A549 (cell line): Measurements from ENCODE around the gene ACTL7B. TPM values are rescaled to one million over a fixed set of nuclear protein-coding genes. Genes with fewer than 3 reads are reported as not detected.

Source experiments
- ATAC-seq, 2 experiments: fragments of 200-7000 bp in 1 of 2; fragments of >200 bp in 1 of 2; cut with Nextera tagmentation in 1 of 2; cut with Tn5 transposase in 1 of 2; 3 replicates each; pipeline versions ENCODE4 v1.8.0 to v1.9.1; 2018 to 2020; ENCODE audit warnings: mild to moderate bottlenecking in 1 of 2, moderate library complexity in 1 of 2
- CTCF ChIA-PET: fragments of 300-600 bp; sonication (Branson Sonifier 250); formaldehyde crosslinking; extraction: SDS; loops from one replicate; lab custom pipeline; 2021; ENCODE audit warnings: antibody characterized with exemption, inconsistent platforms; lab: Yijun Ruan, JAX
- POLR2A ChIA-PET: fragments of 350-600 bp; formaldehyde crosslinking; extraction: SDS; loops from one replicate; lab custom pipeline; 2021; ENCODE audit warnings: antibody characterized with exemption, inconsistent platforms; lab: Yijun Ruan, JAX
- DNase-seq, 2 experiments: peaks; one replicate each; pipeline versions ENCODE4 v3.0.0 to v3.0.0-alpha.2; 2011 to 2016; ENCODE audit warnings: low read depth in 1 of 2, low spot score in 1 of 2
- FAIRE-seq: peaks from 2 replicates; lab custom pipeline; 2011; peaks lifted over from hg19 to GRCh38; lab: Jason Lieb, UNC
- H3K27ac ChIP-seq, 2 experiments: fragments of >200 bp; sonication (Bioruptor Twin); formaldehyde crosslinking; 3 replicates each; pipeline ENCODE4 v1.5.1; 2016 to 2017
- H3K4me1 ChIP-seq: fragments of >200 bp; sonication (Bioruptor Twin); formaldehyde crosslinking; 3 replicates; pipeline ENCODE4 v1.6.1; 2016
- H3K4me2 ChIP-seq: fragments of >200 bp; sonication (Bioruptor Twin); formaldehyde crosslinking; 3 replicates; pipeline ENCODE4 v1.6.1; 2016
- H3K4me3 ChIP-seq: fragments of >200 bp; sonication (Bioruptor Twin); formaldehyde crosslinking; 3 replicates; pipeline ENCODE4 v1.5.1; 2016
- H3K9me3 ChIP-seq: fragments of >200 bp; sonication (Bioruptor Twin); formaldehyde crosslinking; 3 replicates; pipeline ENCODE4 v1.6.1; 2016
- CBX2 ChIP-seq: fragments of 200-600 bp; sonication (generic); IDR thresholded peaks from 2 replicates; pipeline ENCODE4 v1.6.1; 2016; ENCODE audit warnings: low read depth, mild to moderate bottlenecking, borderline replicate concordance
- CEBPB ChIP-seq, 2 experiments: fragments of >200 bp in 1 of 2; sonication (Bioruptor Twin) in 1 of 2; formaldehyde crosslinking in 1 of 2; IDR thresholded peaks; 2 replicates each; pipeline ENCODE4 v1.6.1; 2012 to 2016
- CHD2 ChIP-seq: fragments of 150-350 bp; IDR thresholded peaks from 2 replicates; pipeline ENCODE4 v1.6.1; 2014; ENCODE audit warnings: low read length; ENCODE audit not compliant: partially characterized antibody
- EP300 ChIP-seq, 2 experiments: fragments of >200 bp; sonication (Bioruptor Twin); formaldehyde crosslinking; IDR thresholded peaks; 2 replicates in 1 of 2; 3 replicates in 1 of 2; pipeline ENCODE4 v1.6.1; 2016 to 2017
- FOSL2 ChIP-seq, 2 experiments: fragments of 450-650 bp in 1 of 2; fragments of >200 bp in 1 of 2; sonication (Bioruptor Twin) in 1 of 2; formaldehyde crosslinking; IDR thresholded peaks; 2 replicates each; pipeline versions ENCODE4 v1.5.0 to v1.6.1; 2016 to 2020; ENCODE audit warnings: mild to moderate bottlenecking in 1 of 2, moderate library complexity in 1 of 2
- HDAC2 ChIP-seq: fragments of 200-600 bp; sonication (generic); IDR thresholded peaks from 2 replicates; pipeline ENCODE4 v1.6.1; 2016
- HOXB13 ChIP-seq: fragments of 250-450 bp; sonication (Bioruptor Pico); IDR thresholded peaks from 2 replicates; pipeline ENCODE4 v1.5.0; 2020; ENCODE audit warnings: low read depth, mild to moderate bottlenecking, moderate library complexity
- HOXB5 ChIP-seq: fragments of 250-450 bp; sonication (Bioruptor Pico); IDR thresholded peaks from 2 replicates; pipeline ENCODE4 v1.5.0; 2020; ENCODE audit warnings: mild to moderate bottlenecking, moderate library complexity
- JUNB ChIP-seq: fragments of >200 bp; sonication (Bioruptor Twin); formaldehyde crosslinking; IDR thresholded peaks from 2 replicates; pipeline ENCODE4 v1.6.1; 2016
- KDM1A ChIP-seq: fragments of 200-600 bp; sonication (generic); IDR thresholded peaks from 2 replicates; pipeline ENCODE4 v1.6.1; 2016; ENCODE audit warnings: low read depth, mild to moderate bottlenecking
- MAZ ChIP-seq: fragments of 150-350 bp; IDR thresholded peaks from 2 replicates; pipeline ENCODE4 v1.6.1; 2014; ENCODE audit warnings: antibody characterized with exemption, low read depth, low read length, borderline replicate concordance
- MYC ChIP-seq: IDR thresholded peaks from 2 replicates; pipeline ENCODE4 v1.6.1; 2012; ENCODE audit warnings: mild to moderate bottlenecking, inconsistent platforms, low read length, improper control_type of control experiment, borderline replicate concordance
- POLR2AphosphoS2 ChIP-seq: conservative IDR thresholded peaks from 2 replicates; pipeline ENCODE4 v1.6.1; 2012; ENCODE audit warnings: low read length, improper control_type of control experiment, inconsistent platforms
- RAD21 ChIP-seq, 2 experiments: fragments of >200 bp in 1 of 2; sonication (Bioruptor Twin) in 1 of 2; formaldehyde crosslinking in 1 of 2; IDR thresholded peaks in 1 of 2; conservative IDR thresholded peaks in 1 of 2; 2 replicates in 1 of 2; 3 replicates in 1 of 2; pipeline ENCODE4 v1.6.1; 2012 to 2018; ENCODE audit warnings: inconsistent platforms in 1 of 2
- RARB ChIP-seq: fragments of 250-450 bp; sonication (Bioruptor Pico); IDR thresholded peaks from 2 replicates; pipeline ENCODE4 v1.8.0; 2021; ENCODE audit warnings: mild to moderate bottlenecking, moderate library complexity
- RFX5 ChIP-seq: fragments of 450-650 bp; IDR thresholded peaks from 2 replicates; pipeline ENCODE4 v1.7.1; 2014; ENCODE audit warnings: antibody characterized with exemption, mild to moderate bottlenecking, moderate library complexity
- RNF2 ChIP-seq: fragments of 200-600 bp; sonication (generic); IDR thresholded peaks from 2 replicates; pipeline ENCODE4 v1.6.1; 2016; ENCODE audit warnings: low read depth, mild to moderate bottlenecking, antibody characterized with exemption, moderate library complexity, borderline replicate concordance
- SMC3 ChIP-seq: fragments of >200 bp; sonication (Bioruptor Twin); formaldehyde crosslinking; IDR thresholded peaks from 3 replicates; pipeline ENCODE4 v1.6.1; 2018; ENCODE audit warnings: inconsistent platforms
- SREBF2 ChIP-seq: fragments of 450-650 bp; IDR thresholded peaks from 2 replicates; pipeline ENCODE4 v1.6.1; 2014; ENCODE audit warnings: mild to moderate bottlenecking, moderate library complexity
- TFCP2L1 ChIP-seq: fragments of 250-450 bp; sonication (Bioruptor Pico); IDR thresholded peaks from 2 replicates; pipeline ENCODE4 v1.5.0; 2021; ENCODE audit warnings: mild to moderate bottlenecking
- TP53 ChIP-seq: fragments of 250-450 bp; sonication (Bioruptor Pico); IDR thresholded peaks from 2 replicates; pipeline ENCODE4 v1.5.0; 2021; ENCODE audit warnings: mild to moderate bottlenecking, moderate library complexity
- ZC3H11A ChIP-seq: fragments of 450-650 bp; IDR thresholded peaks from 2 replicates; pipeline ENCODE4 v1.6.1; 2014; ENCODE audit warnings: antibody characterized with exemption, mild to moderate bottlenecking
- ZFP36 ChIP-seq: fragments of 450-650 bp; IDR thresholded peaks from 2 replicates; pipeline ENCODE4 v1.6.1; 2014; ENCODE audit warnings: borderline replicate concordance; ENCODE audit not compliant: partially characterized antibody
- ZSCAN20 ChIP-seq: fragments of 250-450 bp; sonication (Bioruptor Pico); IDR thresholded peaks from 2 replicates; pipeline ENCODE4 v1.8.0; 2022; ENCODE audit warnings: mild to moderate bottlenecking, moderate library complexity
- WGBS: methylation state at CpG from one replicate; pipeline ENCODE4 v1.1.6; 2017; ENCODE audit errors: missing lambda C conversion rate; 5-methylcytosine and 5-hydroxymethylcytosine counted together
- polyA plus RNA-seq, 4 experiments: library from polyadenylated mRNA; depleted of rRNA in 3 of 4; stranded (reverse); fragments of >200 nt; fragmentation: RNase III in 1 of 4; extraction: RNeasy Plus Mini Kit Qiagen cat#74134 plus additional on column Dnase treatment in 1 of 4; gene quantifications; 2 replicates in 3 of 4; 3 replicates in 1 of 4; pipeline ENCODE4 v1.2.3, GENCODE V29; 2011 to 2017
- TF ChIP-seq, protein P1 (sequence below): fragments of 250-450 bp; sonication (Bioruptor Pico); IDR thresholded peaks from 2 replicates; pipeline ENCODE4 v1.5.0; 2020; ENCODE audit warnings: low read depth, mild to moderate bottlenecking, moderate library complexity
- TF ChIP-seq, protein P2 (sequence below): IDR thresholded peaks from 2 replicates; pipeline ENCODE4 v1.6.1; 2012
- TF ChIP-seq, protein P3 (sequence below): fragments of 450-650 bp; IDR thresholded peaks from 2 replicates; pipeline ENCODE4 v1.6.1; 2014; ENCODE audit warnings: antibody characterized with exemption
- TF ChIP-seq, protein P4 (sequence below): IDR thresholded peaks from 2 replicates; pipeline ENCODE4 v1.6.1; 2012; ENCODE audit warnings: low read depth, borderline replicate concordance
- TF ChIP-seq, protein P5 (sequence below): fragments of >200 bp; sonication (Bioruptor Twin); formaldehyde crosslinking; IDR thresholded peaks from 3 replicates; pipeline ENCODE4 v1.5.1; 2016
- TF ChIP-seq, protein P6 (sequence below): fragments of >200 bp; sonication (Bioruptor Twin); formaldehyde crosslinking; IDR thresholded peaks from 3 replicates; pipeline ENCODE4 v1.6.1; 2016

ACTL7B gene
- polyA plus RNA-seq, 2 of the 4 experiments (the other 2 are of a cell fraction), result not detected

DNA sequence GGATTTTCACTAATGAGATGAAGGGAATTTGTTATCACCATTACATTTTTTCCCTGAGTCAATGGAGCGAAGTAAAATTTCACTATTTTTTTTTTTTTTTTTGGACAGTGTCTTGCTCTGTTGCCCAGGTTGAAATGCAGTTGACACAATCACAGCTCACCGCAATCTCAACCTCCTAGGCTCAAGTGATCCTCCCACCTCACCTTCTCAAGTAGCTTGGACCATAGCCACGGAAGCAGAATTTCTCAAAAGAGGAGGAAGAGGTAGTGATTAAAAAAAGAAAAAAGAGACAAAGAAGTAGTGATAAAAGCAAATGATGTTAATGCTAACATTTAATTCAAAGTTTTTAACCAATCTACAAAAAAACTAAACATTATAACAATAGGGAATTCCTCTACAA, 48.4 kb upstream of the ACTL7B start:
- H3K9me3 ChIP-seq, result no peaks in the 10 kb centered on the region
- H3K4me3 ChIP-seq, result no peak overlapping the region
- WGBS, result 100% methylated on average over 3 of the region's 3 CpGs
- no peak overlapping the region for H3K4me2 ChIP-seq
- no peak for FAIRE-seq
- no peak for TF ChIP-seq HOXB5 (CRISPR knock-in tag)
- no peak for TF ChIP-seq MAZ
- no peak for TF ChIP-seq POLR2AphosphoS2
- TF ChIP-seq, protein P1, sequence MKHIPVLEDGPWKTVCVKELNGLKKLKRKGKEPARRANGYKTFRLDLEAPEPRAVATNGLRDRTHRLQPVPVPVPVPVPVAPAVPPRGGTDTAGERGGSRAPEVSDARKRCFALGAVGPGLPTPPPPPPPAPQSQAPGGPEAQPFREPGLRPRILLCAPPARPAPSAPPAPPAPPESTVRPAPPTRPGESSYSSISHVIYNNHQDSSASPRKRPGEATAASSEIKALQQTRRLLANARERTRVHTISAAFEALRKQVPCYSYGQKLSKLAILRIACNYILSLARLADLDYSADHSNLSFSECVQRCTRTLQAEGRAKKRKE (CRISPR knock-in tag), result no peak
- TF ChIP-seq KDM1A, result no peak
- TF ChIP-seq, protein P2, sequence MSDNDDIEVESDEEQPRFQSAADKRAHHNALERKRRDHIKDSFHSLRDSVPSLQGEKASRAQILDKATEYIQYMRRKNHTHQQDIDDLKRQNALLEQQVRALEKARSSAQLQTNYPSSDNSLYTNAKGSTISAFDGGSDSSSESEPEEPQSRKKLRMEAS, result no peak
- TF ChIP-seq HOXB13 (CRISPR knock-in tag), result no peak
- TF ChIP-seq, protein P3, sequence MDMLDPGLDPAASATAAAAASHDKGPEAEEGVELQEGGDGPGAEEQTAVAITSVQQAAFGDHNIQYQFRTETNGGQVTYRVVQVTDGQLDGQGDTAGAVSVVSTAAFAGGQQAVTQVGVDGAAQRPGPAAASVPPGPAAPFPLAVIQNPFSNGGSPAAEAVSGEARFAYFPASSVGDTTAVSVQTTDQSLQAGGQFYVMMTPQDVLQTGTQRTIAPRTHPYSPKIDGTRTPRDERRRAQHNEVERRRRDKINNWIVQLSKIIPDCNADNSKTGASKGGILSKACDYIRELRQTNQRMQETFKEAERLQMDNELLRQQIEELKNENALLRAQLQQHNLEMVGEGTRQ, result no peak
- TF ChIP-seq RNF2, result no peak
- no peak for TF ChIP-seq ZC3H11A
- no peak for TF ChIP-seq CBX2
- no peak for TF ChIP-seq JUNB
- no peak for TF ChIP-seq CHD2
- TF ChIP-seq SREBF2, result no peak
- no peak for TF ChIP-seq ZSCAN20 (CRISPR knock-in tag)
- no peak for TF ChIP-seq ZFP36
- TF ChIP-seq, all 56 proteins: peak for 0
- Histone ChIP-seq H3K27ac (no peak overlapping the region), H3K4me1 (no peaks in the 10 kb centered on the region)
- ATAC-seq (no peak), DNase-seq (no peak)
- ChIA-PET CTCF (interaction anchor here (0.9 kb wide), 2 partner anchors 11 to 14 kb away, joined by 3 to 4 read pairs; no protein-coding TSS in a partner anchor), POLR2A (no interaction called here)

DNA sequence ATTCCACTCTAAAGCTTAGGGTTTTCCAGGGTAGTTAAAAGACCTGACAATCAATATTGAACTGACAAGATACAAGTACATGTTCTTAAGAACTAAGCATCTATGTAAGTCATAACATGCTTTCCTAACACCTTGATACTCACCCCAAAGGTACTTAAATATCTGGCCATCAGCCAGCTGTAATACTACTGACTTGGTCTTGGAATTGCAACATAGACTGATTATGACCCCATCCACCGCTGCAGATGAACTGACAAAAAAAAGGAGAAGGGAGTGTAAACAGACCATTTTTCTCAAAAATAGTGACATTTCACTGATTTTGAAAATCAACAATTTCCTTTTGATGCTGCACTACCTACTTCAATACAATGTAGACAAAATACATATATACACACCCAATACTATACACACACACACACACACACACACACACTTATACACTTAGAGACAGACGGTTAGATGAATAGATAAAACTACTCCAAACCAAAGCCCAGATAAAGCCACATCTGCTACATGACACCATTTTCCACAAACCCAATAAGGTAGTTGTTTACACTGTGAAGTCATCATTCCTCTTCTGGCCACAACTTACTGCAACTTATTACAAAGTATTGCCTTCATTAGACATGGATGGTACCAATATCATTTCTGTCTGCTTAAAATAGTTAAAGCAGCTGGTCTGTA, 47.8 kb upstream of the ACTL7B start:
- DNase-seq (no peak), ATAC-seq (no peak), FAIRE-seq (no peak)
- ChIA-PET CTCF (interaction anchor here (0.8 kb wide), 1 partner anchor 11 kb away, joined by 4 read pairs; no protein-coding TSS in a partner anchor), POLR2A (no interaction called here)
- H3K9me3 ChIP-seq, result no peaks in the 10 kb centered on the region
- no peak overlapping the region for H3K4me3 ChIP-seq
- H3K4me1 ChIP-seq, result no peaks in the 10 kb centered on the region
- WGBS, result 89% methylated on average over 2 of the region's 2 CpGs
- no peak overlapping the region for H3K27ac ChIP-seq
- no peak overlapping the region for H3K4me2 ChIP-seq
- TF ChIP-seq FOSL2 (IDR thresholded peaks at IDR 0.05) (no peak), FOSL2 (CRISPR knock-in tag; IDR thresholded peaks at IDR 0.05) (no peak), TP53 (CRISPR knock-in tag) (no peak), HDAC2 (no peak), TFCP2L1 (CRISPR knock-in tag) (no peak), RARB (no peak), RFX5 (no peak), EP300 (IDR thresholded peaks at IDR 0.05) (no peak), MAZ (no peak), RNF2 (no peak), SMC3 (no peak), RAD21 (conservative IDR thresholded peaks at IDR 0.05 in 1 of 2, IDR thresholded peaks at IDR 0.05 in 1 of 2) (no peak), MYC (no peak), CEBPB (IDR thresholded peaks at IDR 0.05) (no peak)
- TF ChIP-seq, protein P2, result no peak
- TF ChIP-seq, protein P4, sequence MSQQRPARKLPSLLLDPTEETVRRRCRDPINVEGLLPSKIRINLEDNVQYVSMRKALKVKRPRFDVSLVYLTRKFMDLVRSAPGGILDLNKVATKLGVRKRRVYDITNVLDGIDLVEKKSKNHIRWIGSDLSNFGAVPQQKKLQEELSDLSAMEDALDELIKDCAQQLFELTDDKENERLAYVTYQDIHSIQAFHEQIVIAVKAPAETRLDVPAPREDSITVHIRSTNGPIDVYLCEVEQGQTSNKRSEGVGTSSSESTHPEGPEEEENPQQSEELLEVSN, result no peak
- TF ChIP-seq, protein P5, sequence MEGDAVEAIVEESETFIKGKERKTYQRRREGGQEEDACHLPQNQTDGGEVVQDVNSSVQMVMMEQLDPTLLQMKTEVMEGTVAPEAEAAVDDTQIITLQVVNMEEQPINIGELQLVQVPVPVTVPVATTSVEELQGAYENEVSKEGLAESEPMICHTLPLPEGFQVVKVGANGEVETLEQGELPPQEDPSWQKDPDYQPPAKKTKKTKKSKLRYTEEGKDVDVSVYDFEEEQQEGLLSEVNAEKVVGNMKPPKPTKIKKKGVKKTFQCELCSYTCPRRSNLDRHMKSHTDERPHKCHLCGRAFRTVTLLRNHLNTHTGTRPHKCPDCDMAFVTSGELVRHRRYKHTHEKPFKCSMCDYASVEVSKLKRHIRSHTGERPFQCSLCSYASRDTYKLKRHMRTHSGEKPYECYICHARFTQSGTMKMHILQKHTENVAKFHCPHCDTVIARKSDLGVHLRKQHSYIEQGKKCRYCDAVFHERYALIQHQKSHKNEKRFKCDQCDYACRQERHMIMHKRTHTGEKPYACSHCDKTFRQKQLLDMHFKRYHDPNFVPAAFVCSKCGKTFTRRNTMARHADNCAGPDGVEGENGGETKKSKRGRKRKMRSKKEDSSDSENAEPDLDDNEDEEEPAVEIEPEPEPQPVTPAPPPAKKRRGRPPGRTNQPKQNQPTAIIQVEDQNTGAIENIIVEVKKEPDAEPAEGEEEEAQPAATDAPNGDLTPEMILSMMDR, result no peak
- TF ChIP-seq, protein P6, sequence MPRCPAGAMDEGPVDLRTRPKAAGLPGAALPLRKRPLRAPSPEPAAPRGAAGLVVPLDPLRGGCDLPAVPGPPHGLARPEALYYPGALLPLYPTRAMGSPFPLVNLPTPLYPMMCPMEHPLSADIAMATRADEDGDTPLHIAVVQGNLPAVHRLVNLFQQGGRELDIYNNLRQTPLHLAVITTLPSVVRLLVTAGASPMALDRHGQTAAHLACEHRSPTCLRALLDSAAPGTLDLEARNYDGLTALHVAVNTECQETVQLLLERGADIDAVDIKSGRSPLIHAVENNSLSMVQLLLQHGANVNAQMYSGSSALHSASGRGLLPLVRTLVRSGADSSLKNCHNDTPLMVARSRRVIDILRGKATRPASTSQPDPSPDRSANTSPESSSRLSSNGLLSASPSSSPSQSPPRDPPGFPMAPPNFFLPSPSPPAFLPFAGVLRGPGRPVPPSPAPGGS, result no peak
